LNCaP clone FGC (cell line): ENCODE data around the gene ENDOV.

Experiments used
- DNase-seq: peaks from one replicate; pipeline ENCODE4 v3.0.0-alpha.2; 2011; ENCODE audit warnings: low read depth
- H3K4me3 ChIP-seq: 2 replicates; pipeline ENCODE4 v1.5.1; 2011; ENCODE audit warnings: mild to moderate bottlenecking, low read depth, low read length, control low read depth
- TF ChIP-seq, protein P1 (sequence below): IDR thresholded peaks from 2 replicates; pipeline ENCODE4 v1.5.1; 2012; ENCODE audit warnings: mild to moderate bottlenecking; ENCODE audit not compliant: control insufficient read depth, insufficient read depth; ENCODE audit errors: extremely low read depth

ENDOV gene

DNA sequence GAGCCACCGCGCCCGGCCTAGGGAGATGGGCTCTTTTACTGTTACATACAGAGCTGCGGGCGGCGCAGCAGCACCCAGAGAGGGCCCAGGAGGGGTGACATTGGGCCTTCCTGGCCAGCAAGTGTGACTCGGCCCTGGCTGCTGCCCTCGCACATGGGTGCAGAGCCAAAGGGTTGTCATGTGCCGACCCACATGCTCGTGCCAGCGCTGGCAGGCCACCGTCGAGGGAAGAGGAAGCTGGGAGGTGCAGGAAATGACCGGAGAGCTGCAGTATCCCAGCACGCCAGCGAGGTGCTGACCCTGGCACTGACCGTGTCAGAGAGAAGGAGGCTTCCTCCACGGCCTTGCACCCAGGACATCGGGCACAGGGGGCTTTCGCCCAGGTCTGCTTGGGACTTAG, 8.0 kb downstream of the ENDOV start:
- no peak overlapping the region for H3K4me3 ChIP-seq
- TF ChIP-seq, protein P1, sequence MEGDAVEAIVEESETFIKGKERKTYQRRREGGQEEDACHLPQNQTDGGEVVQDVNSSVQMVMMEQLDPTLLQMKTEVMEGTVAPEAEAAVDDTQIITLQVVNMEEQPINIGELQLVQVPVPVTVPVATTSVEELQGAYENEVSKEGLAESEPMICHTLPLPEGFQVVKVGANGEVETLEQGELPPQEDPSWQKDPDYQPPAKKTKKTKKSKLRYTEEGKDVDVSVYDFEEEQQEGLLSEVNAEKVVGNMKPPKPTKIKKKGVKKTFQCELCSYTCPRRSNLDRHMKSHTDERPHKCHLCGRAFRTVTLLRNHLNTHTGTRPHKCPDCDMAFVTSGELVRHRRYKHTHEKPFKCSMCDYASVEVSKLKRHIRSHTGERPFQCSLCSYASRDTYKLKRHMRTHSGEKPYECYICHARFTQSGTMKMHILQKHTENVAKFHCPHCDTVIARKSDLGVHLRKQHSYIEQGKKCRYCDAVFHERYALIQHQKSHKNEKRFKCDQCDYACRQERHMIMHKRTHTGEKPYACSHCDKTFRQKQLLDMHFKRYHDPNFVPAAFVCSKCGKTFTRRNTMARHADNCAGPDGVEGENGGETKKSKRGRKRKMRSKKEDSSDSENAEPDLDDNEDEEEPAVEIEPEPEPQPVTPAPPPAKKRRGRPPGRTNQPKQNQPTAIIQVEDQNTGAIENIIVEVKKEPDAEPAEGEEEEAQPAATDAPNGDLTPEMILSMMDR: no peak
- DNase-seq: no peak

DNA sequence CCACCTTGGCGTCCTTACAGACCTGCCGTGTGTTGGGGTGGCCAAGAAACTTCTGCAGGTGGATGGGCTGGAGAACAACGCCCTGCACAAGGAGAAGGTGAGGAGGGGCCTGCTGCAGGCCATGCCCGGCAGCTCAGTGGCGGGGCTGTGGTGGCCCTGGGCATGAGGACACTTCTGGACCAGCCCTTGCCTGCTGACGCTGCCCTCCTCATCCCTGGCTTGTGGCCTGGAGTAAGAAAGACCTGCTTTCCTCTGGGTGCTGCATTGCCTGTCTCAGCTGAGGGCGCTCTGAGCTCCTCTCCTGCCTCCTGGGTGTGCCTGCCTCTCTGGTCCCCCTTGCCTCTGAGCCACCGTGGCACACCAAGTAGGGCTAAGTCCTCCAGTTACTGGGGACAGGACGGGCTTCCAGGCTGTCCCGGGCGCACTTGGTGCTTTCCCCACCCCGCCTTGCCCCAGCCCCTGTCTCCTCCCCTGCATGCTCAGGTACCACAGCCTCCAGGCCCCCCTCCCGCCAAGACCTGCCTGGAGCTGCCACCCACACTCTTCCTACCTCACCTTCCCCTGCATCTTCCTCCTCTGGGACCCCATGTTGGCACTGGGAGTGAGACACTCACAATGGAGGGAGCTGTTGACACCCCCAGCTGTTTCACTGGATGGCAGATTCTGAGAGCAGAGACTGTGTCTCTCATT, 8.7 kb downstream of the ENDOV start:
- no peak overlapping the region for H3K4me3 ChIP-seq
- TF ChIP-seq, protein P1: no peak
- DNase-seq: no peak

DNA sequence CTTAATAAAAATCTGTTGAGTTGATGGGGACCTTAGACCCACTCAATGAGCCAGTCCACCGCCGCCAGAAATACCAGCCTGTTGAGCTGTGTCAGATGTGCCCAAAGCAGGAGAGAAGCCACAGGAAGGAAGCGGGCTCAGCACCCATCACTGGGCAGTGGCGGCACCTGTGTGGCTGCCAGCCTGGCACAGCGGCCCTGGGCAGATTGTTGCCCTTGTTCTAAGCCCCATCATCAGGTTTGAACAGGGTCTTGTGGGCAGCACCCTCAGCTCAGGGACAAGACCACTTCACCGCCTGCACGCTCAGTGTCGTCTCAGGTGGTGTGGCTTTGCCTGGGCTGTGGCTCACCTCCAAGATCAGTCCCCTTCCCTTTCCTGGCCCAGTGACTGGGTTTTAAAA, 9.3 kb downstream of the ENDOV start:
- no peak overlapping the region for H3K4me3 ChIP-seq
- TF ChIP-seq, protein P1: no peak
- no peak for DNase-seq

DNA sequence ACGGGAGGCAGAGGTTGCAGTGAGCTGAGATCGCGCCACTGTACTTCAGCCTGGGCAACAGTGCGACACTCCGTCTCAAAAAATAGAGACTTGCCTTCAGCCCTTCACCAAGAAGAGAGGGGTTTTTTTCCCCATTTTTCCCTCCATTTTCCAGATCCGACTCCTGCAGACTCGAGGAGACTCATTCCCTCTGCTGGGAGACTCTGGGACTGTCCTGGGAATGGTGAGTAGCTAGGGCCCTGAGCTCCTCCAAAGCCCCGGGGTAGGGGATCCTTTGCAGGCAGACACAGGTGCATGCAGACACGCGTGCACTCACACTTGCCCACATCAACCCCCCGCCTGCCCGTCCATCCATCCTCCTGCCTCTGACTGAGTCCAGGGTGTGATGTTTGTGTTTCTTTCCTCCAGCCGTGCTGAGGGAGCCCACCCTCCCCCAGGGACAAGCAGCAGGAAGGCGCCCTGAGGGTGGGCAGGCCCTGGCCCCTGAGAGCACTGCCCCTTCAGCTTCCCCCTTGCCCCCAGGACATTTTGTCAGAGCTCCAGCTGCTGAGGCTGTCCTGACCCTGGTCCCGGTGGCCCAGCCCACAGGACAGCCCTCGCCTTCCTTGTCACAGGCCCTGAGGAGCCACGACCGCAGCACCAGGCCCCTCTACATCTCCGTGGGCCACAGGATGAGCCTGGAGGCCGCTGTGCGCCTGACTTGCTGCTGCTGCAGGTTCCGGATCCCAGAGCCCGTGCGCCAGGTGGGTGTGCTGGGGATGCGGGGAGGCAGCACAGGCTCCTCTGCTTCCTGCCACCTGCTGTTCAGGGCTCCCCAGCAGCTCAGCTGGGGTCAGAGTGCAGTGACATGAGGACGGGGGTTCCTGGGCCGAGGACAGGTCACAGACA, 10.2 kb downstream of the ENDOV start:
- no peak overlapping the region for H3K4me3 ChIP-seq
- DNase-seq: no peak
- TF ChIP-seq, protein P1: no peak

DNA sequence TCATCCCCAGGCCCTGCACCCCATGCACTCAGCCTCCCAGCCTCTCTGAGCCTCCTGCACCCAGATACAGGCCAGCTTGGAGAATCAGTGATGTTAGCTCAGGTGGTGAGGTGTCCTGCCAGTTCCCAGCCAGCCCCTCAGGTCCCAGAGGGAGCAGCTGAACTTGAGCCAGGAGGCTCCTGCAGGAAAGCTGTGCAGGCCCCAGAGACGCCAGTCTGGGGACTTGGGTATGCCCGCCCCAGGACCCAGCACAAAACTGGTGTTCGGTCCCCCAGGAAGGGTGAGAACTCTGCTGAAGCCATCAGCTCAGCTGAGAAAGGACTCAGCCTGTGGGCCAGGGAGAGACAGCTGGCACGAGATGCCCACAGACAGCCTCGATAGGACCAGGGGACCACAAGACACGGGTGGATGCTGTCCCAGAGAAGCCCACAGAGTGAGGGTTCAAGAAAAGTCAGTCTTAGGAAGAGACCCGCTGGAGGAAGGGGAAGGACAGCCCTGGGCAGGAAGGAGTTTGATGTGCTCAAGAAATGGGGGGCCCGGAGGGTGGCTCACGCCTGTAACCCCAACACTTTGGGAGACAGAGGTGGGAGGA, 11.0 kb downstream of the ENDOV start:
- no peak for DNase-seq
- TF ChIP-seq, protein P1: no peak
- no peak overlapping the region for H3K4me3 ChIP-seq

DNA sequence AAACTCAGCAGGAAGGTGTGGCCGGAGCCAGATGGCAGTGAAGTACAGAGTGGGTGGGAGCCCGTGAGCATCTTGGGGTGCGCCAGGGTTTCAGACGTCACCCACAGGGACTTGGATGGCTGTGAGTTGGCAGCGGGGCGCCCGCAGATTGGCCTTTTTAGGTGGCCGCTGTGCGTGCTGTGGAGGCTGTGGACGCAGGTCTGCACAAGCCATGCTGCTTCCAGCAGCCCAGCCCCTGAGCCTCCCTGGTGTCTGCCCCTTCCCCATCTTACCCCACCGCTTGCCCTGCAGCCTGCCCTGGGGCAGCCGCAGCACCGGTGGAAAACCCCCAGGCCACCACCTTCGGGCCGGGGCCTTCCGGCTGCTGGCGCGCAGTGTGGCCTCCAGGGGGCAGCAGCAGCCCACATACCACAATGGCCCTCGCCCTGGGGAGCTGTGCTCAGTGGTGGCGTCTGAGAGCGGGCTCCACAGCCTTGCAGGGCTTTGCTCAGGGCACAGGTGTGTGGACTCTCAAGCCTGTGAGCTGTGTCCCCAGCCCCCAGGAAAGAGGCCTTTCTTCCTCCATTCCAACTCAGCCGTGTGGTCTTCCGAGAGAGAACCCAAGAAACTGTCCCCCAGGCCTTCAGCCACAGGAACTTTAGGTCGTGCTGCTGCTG, 11.8 kb downstream of the ENDOV start:
- no peak overlapping the region for H3K4me3 ChIP-seq
- DNase-seq: peak; percentile 4
- TF ChIP-seq, protein P1: peak; percentile 98
